WTC11 (cell line): Measurements from ENCODE around the gene EFCAB13. TPM values are rescaled to one million over a fixed set of nuclear protein-coding genes. Genes with fewer than 3 reads are reported as not detected.

Source experiments
- ATAC-seq: fragments of 200-7000 bp; cut with Tn5 transposase; 2 replicates; pipeline ENCODE4 v1.10.0; 2021; ENCODE audit warnings: mild to moderate bottlenecking, moderate library complexity
- CTCF ChIA-PET: fragments of 300-600 bp; sonication (Branson Sonifier 250); formaldehyde crosslinking; loops from one replicate; lab custom pipeline; 2021; ENCODE audit warnings: antibody characterized with exemption; lab: Charles Lee
- POLR2A ChIA-PET: fragments of 350-600 bp; sonication (Branson Sonifier 250); formaldehyde crosslinking; loops from one replicate; lab custom pipeline; 2021; ENCODE audit warnings: antibody characterized with exemption; lab: Charles Lee
- DNase-seq: peaks from one replicate; pipeline ENCODE4 v3.0.0; 2021; ENCODE audit warnings: low spot score
- H3K27ac Mint-ChIP-seq: 2 replicates; pipeline ENCODE4 v1.8.0; 2021; ENCODE audit warnings: mixed read lengths
- H3K27me3 Mint-ChIP-seq: 2 replicates; pipeline ENCODE4 v1.8.0; 2021; ENCODE audit warnings: low read depth, mild to moderate bottlenecking, moderate library complexity, mixed read lengths
- H3K36me3 Mint-ChIP-seq: 2 replicates; pipeline ENCODE4 v1.8.0; 2021; ENCODE audit warnings: mixed read lengths
- H3K4me1 Mint-ChIP-seq: 2 replicates; pipeline ENCODE4 v1.8.0; 2022; ENCODE audit warnings: mixed read lengths
- H3K4me3 Mint-ChIP-seq: 2 replicates; pipeline ENCODE4 v1.8.0; 2021; ENCODE audit warnings: mild to moderate bottlenecking, moderate library complexity, mixed read lengths
- H3K9me3 Mint-ChIP-seq: 2 replicates; pipeline ENCODE4 v1.8.0; 2021; ENCODE audit warnings: mixed read lengths
- AFF4 ChIP-seq: sonication (generic); formaldehyde crosslinking; IDR thresholded peaks from 2 replicates; pipeline ENCODE4 v1.8.1; 2023; ENCODE audit warnings: mild to moderate bottlenecking, missing genetic modification reagents, borderline replicate concordance
- AR ChIP-seq: fragments of 250-450 bp; sonication (Bioruptor Pico); IDR thresholded peaks from 2 replicates; pipeline ENCODE4 v1.9.0; 2021; ENCODE audit warnings: mild to moderate bottlenecking
- ATF2 ChIP-seq: sonication (generic); formaldehyde crosslinking; IDR thresholded peaks from 2 replicates; pipeline ENCODE4 v1.8.1; 2022; ENCODE audit warnings: low read depth, missing genetic modification reagents, borderline replicate concordance
- ATF3 ChIP-seq: sonication (generic); formaldehyde crosslinking; conservative IDR thresholded peaks from 2 replicates; pipeline ENCODE4 v1.8.1; 2022; ENCODE audit warnings: mild to moderate bottlenecking, missing genetic modification reagents
- GABPB1 ChIP-seq: sonication (generic); formaldehyde crosslinking; IDR thresholded peaks from 2 replicates; pipeline ENCODE4 v1.8.1; 2023; ENCODE audit warnings: mild to moderate bottlenecking, missing genetic modification reagents
- MXD4 ChIP-seq: fragments of 250-450 bp; sonication (Bioruptor Pico); IDR thresholded peaks from 2 replicates; pipeline ENCODE4 v1.8.0; 2021; ENCODE audit warnings: mild to moderate bottlenecking, moderate library complexity, borderline replicate concordance
- NR2C2 ChIP-seq: sonication (generic); formaldehyde crosslinking; IDR thresholded peaks from 2 replicates; pipeline ENCODE4 v1.8.0; 2022; ENCODE audit warnings: mild to moderate bottlenecking, missing genetic modification reagents
- PRDM15 ChIP-seq: sonication (generic); formaldehyde crosslinking; IDR thresholded peaks from 2 replicates; pipeline ENCODE4 v1.8.0; 2022; ENCODE audit warnings: missing genetic modification reagents
- ZNF138 ChIP-seq: sonication (generic); formaldehyde crosslinking; conservative IDR thresholded peaks from 2 replicates; pipeline ENCODE4 v1.8.1; 2022; ENCODE audit warnings: mild to moderate bottlenecking, moderate library complexity, missing genetic modification reagents
- ZNF416 ChIP-seq: fragments of 250-450 bp; sonication (Bioruptor Pico); IDR thresholded peaks from 2 replicates; pipeline ENCODE4 v1.9.0; 2021; ENCODE audit warnings: mild to moderate bottlenecking, inconsistent platforms
- ZNF423 ChIP-seq: fragments of 250-450 bp; sonication (Bioruptor Pico); IDR thresholded peaks from 2 replicates; pipeline ENCODE4 v2.1.2; 2022; ENCODE audit warnings: mild to moderate bottlenecking, moderate library complexity
- total RNA-seq: library from RNA; stranded (reverse); gene quantifications from 3 replicates; pipeline ENCODE4 v1.2.3, GENCODE V29; 2021

The EFCAB13 gene
- total RNA-seq, 1 experiment from 2014 or later, result 3.5 TPM

- CTCF ChIA-PET, result no interaction called here
- ATAC-seq (no peak), DNase-seq (no peak)
- no peaks in the 10 kb centered on the region for H3K36me3 Mint-ChIP-seq
- H3K27me3 Mint-ChIP-seq, result no peaks in the 10 kb centered on the region
- POLR2A ChIA-PET, result no interaction called here
- TF ChIP-seq PRDM15, result no peak
- TF ChIP-seq ZNF423 (CRISPR knock-in tag), result no peak
- TF ChIP-seq ATF3 (CRISPR knock-in tag), result no peak
- TF ChIP-seq MXD4, result no peak
- no peak for TF ChIP-seq ZNF138 (CRISPR knock-in tag)
- TF ChIP-seq AR (CRISPR knock-in tag), result no peak
- TF ChIP-seq GABPB1, result no peak
- TF ChIP-seq AFF4 (CRISPR knock-in tag), result no peak
- no peak for TF ChIP-seq NR2C2 (CRISPR knock-in tag)
- no peaks in the 10 kb centered on the region for H3K9me3 Mint-ChIP-seq
- no peaks in the 10 kb centered on the region for H3K4me1 Mint-ChIP-seq
- no peak overlapping the region for H3K27ac Mint-ChIP-seq
- no peak overlapping the region for H3K4me3 Mint-ChIP-seq
Measured at GRCh38 chr17:47404006-47404405, 80.3 kb downstream of the EFCAB13 start.

- CTCF ChIA-PET, result no interaction called here
- no peaks in the 10 kb centered on the region for H3K36me3 Mint-ChIP-seq
- no peaks in the 10 kb centered on the region for H3K9me3 Mint-ChIP-seq
- no peak overlapping the region for H3K27ac Mint-ChIP-seq
- H3K4me1 Mint-ChIP-seq, result no peaks in the 10 kb centered on the region
- POLR2A ChIA-PET, result interaction anchor here (0.5 kb wide), 1 partner anchor 651 kb away, joined by 4 read pairs; no protein-coding TSS in a partner anchor
- TF ChIP-seq ATF2 (CRISPR knock-in tag), result no peak
- no peak for TF ChIP-seq ZNF416
- TF ChIP-seq AR (CRISPR knock-in tag), result no peak
- DNase-seq, result no peak
- no peaks in the 10 kb centered on the region for H3K27me3 Mint-ChIP-seq
- no peak overlapping the region for H3K4me3 Mint-ChIP-seq
- ATAC-seq, result no peak
Measured at GRCh38 chr17:47404875-47405274, 81.1 kb downstream of the EFCAB13 start.
